ENCODE results near the gene ATP6V1G1. TPM values are rescaled to one million over a fixed set of nuclear protein-coding genes. Genes with fewer than 3 reads are reported as not detected.
A peak's percentile ranks its signal among the peaks of the same experiment; 100 is the strongest.

ATP6V1G1 gene
- total and polyA plus RNA-seq, 2 of the 13 experiments (the other 11 are each of a cell fraction or from before 2014, with no cell fraction given) = 108 to 158 TPM

DNA sequence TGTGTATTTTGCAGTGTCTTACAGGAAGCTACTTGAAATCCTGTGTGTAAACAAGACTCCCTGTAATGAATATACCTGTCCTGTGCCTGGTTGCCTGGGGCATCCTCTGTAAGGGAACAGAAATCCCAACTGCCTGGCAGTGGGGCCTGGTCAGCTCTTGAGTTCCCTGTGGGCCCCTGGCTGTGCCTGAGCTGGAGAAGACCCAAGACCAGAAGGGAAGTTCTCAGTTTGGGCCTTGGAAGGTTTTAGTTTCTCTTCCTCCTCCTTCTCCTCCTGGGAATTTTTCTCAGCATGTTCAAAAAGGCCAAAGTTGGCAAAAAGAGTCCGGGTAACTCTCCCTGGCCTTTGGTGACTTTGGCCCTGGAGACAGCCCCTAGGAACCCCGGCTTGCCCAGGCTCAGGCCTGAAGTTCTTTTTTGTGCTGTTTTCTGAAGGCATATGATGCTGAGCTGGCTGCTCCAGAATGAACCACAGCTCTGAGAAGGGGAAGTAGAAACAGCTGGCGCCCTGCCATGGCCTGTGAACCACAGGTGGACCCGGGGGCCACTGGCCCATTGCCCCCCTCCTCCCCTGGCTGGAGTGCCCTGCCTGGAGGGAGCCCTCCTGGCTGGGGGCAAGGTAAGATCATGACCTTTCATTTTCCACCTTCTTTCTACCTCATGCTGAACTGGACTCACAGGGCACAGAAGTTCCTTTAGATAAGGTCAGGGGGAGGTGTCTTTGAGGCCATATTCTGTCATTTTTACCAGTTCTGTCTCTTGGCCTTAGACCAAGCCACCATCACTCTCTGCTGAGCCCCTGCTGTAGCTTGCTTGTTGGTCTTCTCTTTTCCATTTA lies 29.3 kb downstream of the ATP6V1G1 start:
- H3K27ac ChIP-seq (ENCODE audit: extremely low read length, insufficient read depth, low read length) = peak overlapping the region; percentile 35
- no peak for FAIRE-seq
- in situ Hi-C loops (cut with HindIII; ENCODE audit: extremely low pct_ligation_motif_present, low pct_unique_long_range_greater_than_20kb) = no loop called here
- TF ChIP-seq GPN1 (CRISPR knock-in tag; IDR thresholded peaks at IDR 0.05; ENCODE audit: borderline replicate concordance) (no peak), HNF4A (CRISPR knock-in tag; IDR thresholded peaks at IDR 0.05) (peak; percentile 38), RFXAP (CRISPR knock-in tag; IDR thresholded peaks at IDR 0.05; ENCODE audit: borderline replicate concordance) (no peak), NR2F6 (IDR thresholded peaks at IDR 0.05) (peak; percentile 58; the same call in 1 of the 2 replicates), NR2F6 (CRISPR knock-in tag; IDR thresholded peaks at IDR 0.05) (no peak), RXRA (CRISPR knock-in tag; IDR thresholded peaks at IDR 0.05) (no peak), HOXA7 (CRISPR knock-in tag; IDR thresholded peaks at IDR 0.05) (no peak), MAFF (IDR thresholded peaks at IDR 0.05; ENCODE audit: low read depth, low read length) (no peak), ZNF124 (CRISPR knock-in tag; IDR thresholded peaks at IDR 0.05) (no peak), FOXA1 (IDR thresholded peaks at IDR 0.05) (no peak), FOXA1 (CRISPR knock-in tag; IDR thresholded peaks at IDR 0.05) (no peak), HDAC1 (CRISPR knock-in tag; IDR thresholded peaks at IDR 0.05) (no peak), ZNF687 (CRISPR knock-in tag; IDR thresholded peaks at IDR 0.05) (peak; percentile 31; the same call in 1 of the 2 replicates), KLF15 (CRISPR knock-in tag; IDR thresholded peaks at IDR 0.05; ENCODE audit: borderline replicate concordance) (no peak), ATF3 (CRISPR knock-in tag; IDR thresholded peaks at IDR 0.05) (no peak), ZNF549 (CRISPR knock-in tag; IDR thresholded peaks at IDR 0.05) (no peak)
- TF ChIP-seq, protein P1, sequence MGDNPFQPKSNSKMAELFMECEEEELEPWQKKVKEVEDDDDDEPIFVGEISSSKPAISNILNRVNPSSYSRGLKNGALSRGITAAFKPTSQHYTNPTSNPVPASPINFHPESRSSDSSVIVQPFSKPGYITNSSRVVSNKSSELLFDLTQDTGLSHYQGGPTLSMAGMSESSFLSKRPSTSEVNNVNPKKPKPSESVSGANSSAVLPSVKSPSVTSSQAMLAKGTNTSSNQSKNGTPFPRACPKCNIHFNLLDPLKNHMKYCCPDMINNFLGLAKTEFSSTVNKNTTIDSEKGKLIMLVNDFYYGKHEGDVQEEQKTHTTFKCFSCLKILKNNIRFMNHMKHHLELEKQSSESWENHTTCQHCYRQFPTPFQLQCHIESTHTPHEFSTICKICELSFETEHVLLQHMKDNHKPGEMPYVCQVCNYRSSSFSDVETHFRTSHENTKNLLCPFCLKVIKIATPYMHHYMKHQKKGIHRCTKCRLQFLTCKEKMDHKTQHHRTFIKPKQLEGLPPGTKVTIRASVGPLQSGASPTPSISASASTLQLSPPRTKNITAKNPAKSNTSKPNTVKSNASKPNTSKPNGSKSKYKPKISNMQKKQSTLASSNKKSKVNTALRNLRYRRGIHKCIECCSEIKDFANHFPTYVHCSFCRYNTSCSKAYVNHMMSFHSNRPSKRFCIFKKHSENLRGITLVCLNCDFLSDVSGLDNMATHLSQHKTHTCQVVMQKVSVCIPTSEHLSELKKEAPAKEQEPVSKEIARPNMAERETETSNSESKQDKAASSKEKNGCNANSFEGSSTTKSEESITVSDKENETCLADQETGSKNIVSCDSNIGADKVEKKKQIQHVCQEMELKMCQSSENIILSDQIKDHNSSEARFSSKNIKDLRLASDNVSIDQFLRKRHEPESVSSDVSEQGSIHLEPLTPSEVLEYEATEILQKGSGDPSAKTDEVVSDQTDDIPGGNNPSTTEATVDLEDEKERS (CRISPR knock-in tag; IDR thresholded peaks at IDR 0.05) = no peak

More for the DNA sequence above, 29.3 kb downstream of the ATP6V1G1 start:
- H2AFZ ChIP-seq (ENCODE audit: low read length) = no peak overlapping the region
- intact Hi-C loops (cut with micrococcal nuclease; ENCODE audit: unreplicated experiment) = no loop called here
- peak; percentile 17 for ATAC-seq
- no peak for DNase-seq (ENCODE audit: low spot score)
- H3K4me3 ChIP-seq (replicated peaks in 1 of 3; ENCODE audit: insufficient read depth in 1 of 3, low read depth in 2 of 3, low read length in 3 of 3) = no peak overlapping the region
- no peak overlapping the region for H3K4me2 ChIP-seq (ENCODE audit: low read depth, low read length)
- H3K4me1 ChIP-seq (ENCODE audit: insufficient read depth, low read length) = peaks cover 30% of the 10 kb centered on the region
- H3K9ac ChIP-seq (ENCODE audit: insufficient read depth, low read depth, low read length) = no peak overlapping the region
- ChIA-PET CTCF (ENCODE audit: low intra/inter-chr PET ratio, low total read pairs) (no interaction called here), POLR2A (interaction anchor here (1.5 kb wide), 1 partner anchor 29 kb away, joined by 5 read pairs; the partner anchor contains the start of gene ATP6V1G1)
- WGBS (ENCODE audit: low lambda C conversion rate) = 63% methylated on average over 4 of the region's 4 CpGs
- no peaks in the 10 kb centered on the region for H3K9me3 ChIP-seq (ENCODE audit: low read length)
- BruUV-seq (replicated peaks) = no TSS peak
- H4K20me1 ChIP-seq (ENCODE audit: insufficient read depth, low read length) = no peaks in the 10 kb centered on the region
- peaks cover under 1% of the 10 kb centered on the region for H3K79me2 ChIP-seq (ENCODE audit: insufficient read depth, low read length)
- H3K36me3 ChIP-seq (replicated peaks in 1 of 2; ENCODE audit: control insufficient read depth in 1 of 2, insufficient read depth in 2 of 2, low read length in 2 of 2) = no peaks in the 10 kb centered on the region; a peak in 3 of 5 replicates
- H3K27me3 ChIP-seq (ENCODE audit: control insufficient read depth in 1 of 2, insufficient read depth in 2 of 2, low read length in 2 of 2) = no peaks in the 10 kb centered on the region; a peak in 1 of 5 replicates
